Chondrocyte (in vitro differentiated cells): ENCODE measurements around the gene NOC4L. TPM values are rescaled to one million over a fixed set of nuclear protein-coding genes. Genes with fewer than 3 reads are reported as not detected.

Source experiments
- DNase-seq: peaks from one replicate; pipeline ENCODE4 v3.0.0; 2021; ENCODE audit warnings: mixed read lengths, low spot score
- H3K27ac Mint-ChIP-seq: one replicate; pipeline ENCODE4 v1.8.0; 2021; ENCODE audit warnings: mild to moderate bottlenecking, moderate library complexity, mixed read lengths; ENCODE audit not compliant: unreplicated experiment
- H3K27me3 Mint-ChIP-seq: 2 replicates; pipeline ENCODE4 v1.8.0; 2021; ENCODE audit warnings: low read depth, mixed read lengths
- H3K36me3 Mint-ChIP-seq: 2 replicates; pipeline ENCODE4 v1.8.0; 2021; ENCODE audit warnings: low read depth, mixed read lengths
- H3K4me1 Mint-ChIP-seq: 2 replicates; pipeline ENCODE4 v1.8.0; 2021; ENCODE audit warnings: low read depth, mild to moderate bottlenecking, mixed read lengths
- H3K4me3 Mint-ChIP-seq: one replicate; pipeline ENCODE4 v1.8.0; 2021; ENCODE audit warnings: mild to moderate bottlenecking, moderate library complexity, mixed read lengths; ENCODE audit not compliant: unreplicated experiment
- H3K9me3 Mint-ChIP-seq: 2 replicates; pipeline ENCODE4 v1.8.0; 2021; ENCODE audit warnings: low read depth, mixed read lengths
- CTCF ChIP-seq: fragments of 200-600 bp; sonication (generic); IDR thresholded peaks from 2 replicates; pipeline ENCODE4 v1.5.0; 2021; ENCODE audit warnings: antibody characterized with exemption, mild to moderate bottlenecking, moderate library complexity
- total RNA-seq: library from RNA; stranded (reverse); gene quantifications from 3 replicates; pipeline ENCODE4 v1.2.1, GENCODE V29; 2021

NOC4L gene
- total RNA-seq, 1 donor from 2014 or later, result 16.0 TPM

- no peak for TF ChIP-seq CTCF
- H3K4me1 Mint-ChIP-seq, result no peaks in the 10 kb centered on the region
- peak; percentile 89 for DNase-seq
- H3K36me3 Mint-ChIP-seq, result no peaks in the 10 kb centered on the region
- H3K27ac Mint-ChIP-seq, result no peak overlapping the region
- peaks cover 39% of the 10 kb centered on the region for H3K27me3 Mint-ChIP-seq
- H3K4me3 Mint-ChIP-seq, result no peak overlapping the region
- H3K9me3 Mint-ChIP-seq, result no peaks in the 10 kb centered on the region
Measured at GRCh38 chr12:132169376-132169775, 25.1 kb downstream of the NOC4L start.

- TF ChIP-seq CTCF, result no peak
- no peak overlapping the region for H3K4me3 Mint-ChIP-seq
- H3K27me3 Mint-ChIP-seq, result peaks cover 42% of the 10 kb centered on the region
- H3K4me1 Mint-ChIP-seq, result no peaks in the 10 kb centered on the region
- no peaks in the 10 kb centered on the region for H3K9me3 Mint-ChIP-seq
- DNase-seq, result peak; percentile 75
- H3K36me3 Mint-ChIP-seq, result no peaks in the 10 kb centered on the region
- H3K27ac Mint-ChIP-seq, result no peak overlapping the region
Measured at GRCh38 chr12:132170094-132170636, 25.9 kb downstream of the NOC4L start.

GRCh38 chr12:132170637-132171292 lies 26.5 kb downstream of the NOC4L start:
- Mint-ChIP-seq H3K4me1 (no peaks in the 10 kb centered on the region), H3K9me3 (no peaks in the 10 kb centered on the region), H3K27me3 (peaks cover 42% of the 10 kb centered on the region), H3K27ac (no peak overlapping the region), H3K36me3 (no peaks in the 10 kb centered on the region), H3K4me3 (no peak overlapping the region)
- DNase-seq, result peak; percentile 91
- TF ChIP-seq CTCF, result no peak

- Mint-ChIP-seq H3K4me3 (no peak overlapping the region), H3K27me3 (peaks cover 45% of the 10 kb centered on the region), H3K9me3 (no peaks in the 10 kb centered on the region), H3K36me3 (no peaks in the 10 kb centered on the region), H3K4me1 (no peaks in the 10 kb centered on the region), H3K27ac (no peak overlapping the region)
- no peak for TF ChIP-seq CTCF
- peak; percentile 77 for DNase-seq
Measured at GRCh38 chr12:132171293-132171967, 27.2 kb downstream of the NOC4L start.

- no peaks in the 10 kb centered on the region for H3K9me3 Mint-ChIP-seq
- TF ChIP-seq CTCF, result no peak
- H3K4me1 Mint-ChIP-seq, result no peaks in the 10 kb centered on the region
- H3K36me3 Mint-ChIP-seq, result no peaks in the 10 kb centered on the region
- DNase-seq, result peak; percentile 84
- H3K27me3 Mint-ChIP-seq, result peaks cover 49% of the 10 kb centered on the region
- H3K4me3 Mint-ChIP-seq, result no peak overlapping the region
- H3K27ac Mint-ChIP-seq, result no peak overlapping the region
Measured at GRCh38 chr12:132171968-132172521, 27.8 kb downstream of the NOC4L start.
